ENCODE measurements around the gene NOC2L. TPM values are rescaled to one million over a fixed set of nuclear protein-coding genes. Genes with fewer than 3 reads are reported as not detected.

Gene NOC2L
- total RNA-seq, 4 donors from 2014 or later = 47.4 to 115 (median 74.2) TPM

DNA sequence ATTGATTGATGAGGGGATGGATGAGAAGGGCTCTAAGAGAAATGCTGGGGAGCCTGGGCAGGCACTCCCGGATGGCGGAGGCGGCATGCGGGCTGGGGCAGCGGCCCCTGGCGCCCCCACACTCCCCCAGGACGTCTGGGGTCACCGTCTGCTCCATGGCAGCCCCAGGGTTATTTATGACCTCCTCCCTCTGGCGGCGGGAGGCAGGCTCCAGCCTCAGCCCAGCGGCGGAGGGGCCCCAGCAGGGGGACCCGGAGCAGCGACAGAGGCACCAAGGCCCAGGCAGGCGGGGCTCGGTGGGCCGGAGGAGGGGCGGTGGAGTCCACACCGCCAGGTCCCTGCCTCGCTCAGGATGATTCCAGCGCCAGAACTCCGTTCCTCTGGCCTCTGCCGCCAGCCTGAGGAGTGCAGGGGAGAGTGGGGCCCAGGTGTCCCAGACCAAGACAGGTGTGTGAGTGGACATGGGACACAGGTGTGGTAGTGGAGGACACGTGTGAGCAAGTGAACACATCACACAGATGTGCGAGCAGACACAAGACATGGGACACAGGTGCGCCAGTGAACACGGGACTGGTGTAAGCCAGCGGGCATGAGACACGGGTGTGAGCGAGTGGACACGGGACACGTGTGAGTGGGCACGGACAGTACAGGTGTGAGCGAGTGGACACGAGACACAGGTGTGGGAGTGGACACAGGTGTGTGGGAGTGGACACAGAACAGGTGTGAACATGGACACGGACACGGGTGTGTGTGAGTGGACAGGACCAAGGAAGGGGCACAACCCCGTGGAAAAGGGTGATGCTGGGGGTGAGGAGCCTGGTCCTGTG is 37.8 kb downstream of the NOC2L start:
- peak; percentile 59 to 60 for ATAC-seq
- H3K27me3 ChIP-seq = peaks cover 16 to 52% (median 25%) of the 10 kb centered on the region in 3 donors

DNA sequence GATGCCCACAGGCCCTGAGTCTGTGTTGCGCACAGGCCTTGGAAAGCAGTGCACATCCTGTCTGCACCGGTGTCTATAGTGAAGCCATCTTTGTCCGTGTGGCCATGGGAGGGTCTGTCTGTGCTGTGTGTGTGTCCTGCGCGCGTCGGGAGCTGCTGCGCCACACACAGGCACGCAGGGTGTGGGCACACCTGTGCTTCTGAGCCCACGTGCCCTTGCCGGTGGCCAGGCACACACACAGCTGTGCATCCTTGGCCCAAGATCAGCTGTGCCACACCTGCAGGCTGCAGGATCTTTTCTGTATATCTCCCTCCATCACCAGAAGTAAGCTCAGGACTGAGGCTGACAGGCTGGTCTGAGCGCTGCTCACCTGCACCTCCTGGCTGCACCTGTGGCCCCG is 38.5 kb downstream of the NOC2L start:
- no peaks in the 10 kb centered on the region for H3K9me3 ChIP-seq
- intact Hi-C loops (cut with DNase I; ENCODE audit: low total_unique reads) = loop anchor here (2.0 to 5.0 kb wide), 2 partner anchors 82 to 186 kb away; partner anchors contain the start of gene HES4
- H3K36me3 ChIP-seq = no peaks in the 10 kb centered on the region
- ATAC-seq = no peak
- DNase-seq = no peak
- H3K4me1 ChIP-seq = peaks cover 15 to 27% of the 10 kb centered on the region in 2 donors
- no peak overlapping the region for H3K4me3 ChIP-seq
- in situ Hi-C loops (cut with MboI; ENCODE audit: low sequenced_read_pairs in 4 of 4) = no loop called here
- peaks cover 9 to 52% (median 21%) of the 10 kb centered on the region in 3 donors for H3K27me3 ChIP-seq
- no peak for TF ChIP-seq POLR2A (IDR thresholded peaks at IDR 0.05)
- TF ChIP-seq, protein P1, sequence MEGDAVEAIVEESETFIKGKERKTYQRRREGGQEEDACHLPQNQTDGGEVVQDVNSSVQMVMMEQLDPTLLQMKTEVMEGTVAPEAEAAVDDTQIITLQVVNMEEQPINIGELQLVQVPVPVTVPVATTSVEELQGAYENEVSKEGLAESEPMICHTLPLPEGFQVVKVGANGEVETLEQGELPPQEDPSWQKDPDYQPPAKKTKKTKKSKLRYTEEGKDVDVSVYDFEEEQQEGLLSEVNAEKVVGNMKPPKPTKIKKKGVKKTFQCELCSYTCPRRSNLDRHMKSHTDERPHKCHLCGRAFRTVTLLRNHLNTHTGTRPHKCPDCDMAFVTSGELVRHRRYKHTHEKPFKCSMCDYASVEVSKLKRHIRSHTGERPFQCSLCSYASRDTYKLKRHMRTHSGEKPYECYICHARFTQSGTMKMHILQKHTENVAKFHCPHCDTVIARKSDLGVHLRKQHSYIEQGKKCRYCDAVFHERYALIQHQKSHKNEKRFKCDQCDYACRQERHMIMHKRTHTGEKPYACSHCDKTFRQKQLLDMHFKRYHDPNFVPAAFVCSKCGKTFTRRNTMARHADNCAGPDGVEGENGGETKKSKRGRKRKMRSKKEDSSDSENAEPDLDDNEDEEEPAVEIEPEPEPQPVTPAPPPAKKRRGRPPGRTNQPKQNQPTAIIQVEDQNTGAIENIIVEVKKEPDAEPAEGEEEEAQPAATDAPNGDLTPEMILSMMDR (IDR thresholded peaks at IDR 0.05 in 4 of 5, conservative IDR thresholded peaks at IDR 0.05 in 1 of 5) = no peak
- no peak overlapping the region for H3K27ac ChIP-seq

More for the DNA sequence above, 37.8 kb downstream of the NOC2L start:
- DNase-seq = peak in 1 of 2 donors; percentile 51
- Histone ChIP-seq H3K4me1 (peaks cover 15 to 32% of the 10 kb centered on the region in 2 donors), H3K36me3 (no peaks in the 10 kb centered on the region), H3K27ac (no peak overlapping the region), H3K9me3 (no peaks in the 10 kb centered on the region), H3K4me3 (peak overlapping the region in 1 of 4 donors; percentile 7)
- in situ Hi-C loops (cut with MboI; ENCODE audit: low sequenced_read_pairs in 4 of 4) (no loop called here), intact Hi-C loops (cut with DNase I; ENCODE audit: low total_unique reads) (loop anchor here (1.0 to 5.0 kb wide), 3 partner anchors 17 to 186 kb away; partner anchors contain the start of gene HES4)
- TF ChIP-seq, protein P1 (IDR thresholded peaks at IDR 0.05 in 4 of 5, conservative IDR thresholded peaks at IDR 0.05 in 1 of 5) = peak; percentile 34 to 74 (median 55)
- no peak for TF ChIP-seq POLR2A (IDR thresholded peaks at IDR 0.05)

DNA sequence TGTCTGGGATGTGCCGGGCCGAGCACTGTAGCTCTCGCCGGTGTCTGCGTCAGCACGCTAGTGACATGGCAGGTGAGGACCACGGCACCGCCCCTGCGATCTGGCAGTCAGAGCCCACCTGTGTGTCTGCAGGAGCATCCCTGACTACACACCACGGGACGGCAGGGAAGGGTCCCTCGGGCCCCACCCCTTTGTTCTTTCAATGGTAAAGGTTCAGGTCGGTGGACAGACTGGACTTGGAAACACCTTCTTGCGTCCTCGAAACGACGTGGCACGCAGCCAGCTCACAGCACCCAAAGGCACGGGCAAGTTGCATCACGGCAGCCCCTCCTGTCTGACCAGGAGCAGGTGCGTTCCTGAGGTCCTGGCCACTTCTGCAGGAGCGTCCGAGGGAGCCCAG is 39.0 kb downstream of the NOC2L start:
- no peak for ATAC-seq
- H3K27me3 ChIP-seq = peaks cover 5 to 49% (median 17%) of the 10 kb centered on the region in 3 donors
- H3K4me1 ChIP-seq = peaks cover 14 to 23% of the 10 kb centered on the region in 2 donors
- no peaks in the 10 kb centered on the region for H3K9me3 ChIP-seq
- in situ Hi-C loops (cut with MboI; ENCODE audit: low sequenced_read_pairs in 4 of 4) (no loop called here), intact Hi-C loops (cut with DNase I; ENCODE audit: low total_unique reads) (loop anchor here (2.0 to 5.0 kb wide), 2 partner anchors 82 to 187 kb away; partner anchors contain the start of gene HES4)
- no peak overlapping the region for H3K27ac ChIP-seq
- no peak overlapping the region for H3K4me3 ChIP-seq
- TF ChIP-seq, protein P1 (IDR thresholded peaks at IDR 0.05 in 4 of 5, conservative IDR thresholded peaks at IDR 0.05 in 1 of 5) = no peak
- no peak for TF ChIP-seq POLR2A (IDR thresholded peaks at IDR 0.05)
- DNase-seq = no peak
- no peaks in the 10 kb centered on the region for H3K36me3 ChIP-seq

DNA sequence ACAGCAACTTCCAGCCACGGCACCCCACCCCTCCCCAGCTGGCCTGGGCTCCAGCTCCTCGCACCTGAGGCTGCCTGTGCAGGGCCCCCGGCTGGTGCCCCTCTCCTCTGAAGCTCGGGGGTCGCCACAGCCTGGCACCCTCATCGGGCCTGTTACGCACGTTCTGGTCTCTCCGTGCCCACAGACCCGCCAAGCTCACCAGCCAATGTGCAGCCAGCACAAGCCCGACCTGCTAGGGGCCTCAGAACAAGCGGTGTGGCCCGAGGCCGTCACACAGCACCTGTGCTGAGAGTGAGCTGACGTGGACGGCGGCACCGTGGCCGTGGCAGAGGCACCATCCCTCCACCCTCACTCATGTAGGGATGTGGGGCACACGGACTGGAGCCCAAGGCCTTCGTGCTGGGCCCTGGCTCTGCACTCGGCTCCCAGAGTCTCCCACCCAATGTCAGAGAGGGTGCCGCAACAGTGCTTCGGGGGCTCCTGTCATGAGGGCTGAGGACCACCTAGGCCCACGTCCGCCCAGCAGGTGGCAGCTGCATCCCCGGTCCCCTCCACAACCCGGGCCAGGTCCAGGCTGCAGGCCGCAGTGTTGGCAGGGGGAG is 39.7 kb downstream of the NOC2L start:
- intact Hi-C loops (cut with DNase I; ENCODE audit: low total_unique reads) = no loop called here
- Histone ChIP-seq H3K27ac (no peak overlapping the region), H3K27me3 (peaks cover 0 to 47% (median 12%) of the 10 kb centered on the region in 3 donors)

More for the DNA sequence above, 39.7 kb downstream of the NOC2L start:
- no peak for DNase-seq
- Histone ChIP-seq H3K4me3 (no peak overlapping the region), H3K36me3 (no peaks in the 10 kb centered on the region), H3K9me3 (no peaks in the 10 kb centered on the region), H3K4me1 (peaks cover 11 to 18% of the 10 kb centered on the region in 2 donors)
- TF ChIP-seq POLR2A (IDR thresholded peaks at IDR 0.05) = no peak
- TF ChIP-seq, protein P1 (IDR thresholded peaks at IDR 0.05 in 4 of 5, conservative IDR thresholded peaks at IDR 0.05 in 1 of 5) = no peak
- in situ Hi-C loops (cut with MboI; ENCODE audit: low sequenced_read_pairs in 4 of 4) = no loop called here
- ATAC-seq = no peak

Measured in gastrocnemius medialis (tissue), 4 donors.